Measurements from ENCODE around the gene UCN.

- TF ChIP-seq CTCF (tag by site-specific recombination; IDR thresholded peaks at IDR 0.05) (no peak), ZBTB7A (tag by site-specific recombination; IDR thresholded peaks at IDR 0.05; ENCODE audit: low read depth) (no peak), TCF7L2 (IDR thresholded peaks at IDR 0.05; ENCODE audit: borderline replicate concordance, low read depth, low read length) (no peak), BCL11A (tag by site-specific recombination; IDR thresholded peaks at IDR 0.05; ENCODE audit: low read depth) (no peak), ZBTB1 (tag by site-specific recombination; IDR thresholded peaks at IDR 0.05) (no peak)
These were observed 13.3 kb downstream of the UCN start for GRCh38 chr2:27294928-27295327.

Data from HEK293 (cell line).